H1 (cell line): ENCODE measurements around the gene C1orf115. TPM values are rescaled to one million over a fixed set of nuclear protein-coding genes. Genes with fewer than 3 reads are reported as not detected.

ENCODE experiments used
- CTCF ChIA-PET: fragments of 300-600 bp; sonication (Branson Sonifier 250); formaldehyde crosslinking; loops from one replicate; lab custom pipeline; 2021; ENCODE audit not compliant: partially characterized antibody; lab: Charles Lee
- POLR2A ChIA-PET: fragments of 300-600 bp; sonication (Branson Sonifier 250); formaldehyde crosslinking; loops from one replicate; lab custom pipeline; 2021; ENCODE audit warnings: inconsistent platforms; ENCODE audit not compliant: partially characterized antibody; lab: Charles Lee
- DNase-seq, 2 experiments: peaks; one replicate each; pipeline versions ENCODE4 v3.0.0 to v3.0.0-alpha.2; 2010 to 2022; ENCODE audit warnings: low spot score in 2 of 2, low read depth in 1 of 2, mixed read lengths in 1 of 2
- FAIRE-seq: peaks from 2 replicates; lab custom pipeline; 2011; peaks lifted over from hg19 to GRCh38; lab: Jason Lieb, UNC
- H2AFZ ChIP-seq: 2 replicates; pipeline ENCODE4 v1.8.1; 2012; ENCODE audit warnings: low read length, inconsistent platforms
- H2AK5ac ChIP-seq: 2 replicates; pipeline ENCODE4 v1.6.1; 2013; ENCODE audit warnings: low read depth, low read length
- H2BK120ac ChIP-seq: replicated peaks from 2 replicates; pipeline ENCODE3; 2013; ENCODE audit warnings: low read depth, low read length, inconsistent platforms
- H2BK12ac ChIP-seq: 2 replicates; pipeline ENCODE4 v1.6.1; 2013; ENCODE audit warnings: low read depth, low read length
- H2BK15ac ChIP-seq: 2 replicates; pipeline ENCODE4 v1.6.1; 2013; ENCODE audit warnings: low read length
- H2BK20ac ChIP-seq: 2 replicates; pipeline ENCODE4 v1.6.1; 2013; ENCODE audit warnings: low read length
- H2BK5ac ChIP-seq: 2 replicates; pipeline ENCODE4 v1.6.1; 2013; ENCODE audit warnings: low read depth, low read length
- H3K14ac ChIP-seq: 2 replicates; pipeline ENCODE4 v1.6.1; 2013; ENCODE audit warnings: inconsistent platforms; ENCODE audit not compliant: insufficient read length
- H3K18ac ChIP-seq: 2 replicates; pipeline ENCODE4 v1.6.1; 2013; ENCODE audit warnings: low read length; ENCODE audit errors: extremely low read depth
- H3K23ac ChIP-seq: 2 replicates; pipeline ENCODE4 v1.6.1; 2013; ENCODE audit warnings: inconsistent platforms; ENCODE audit not compliant: insufficient read length
- H3K23me2 ChIP-seq: 2 replicates; pipeline ENCODE4 v1.6.1; 2013; ENCODE audit warnings: low read depth, low read length
- H3K27ac ChIP-seq: 2 replicates; pipeline ENCODE4 v1.6.1; 2011; ENCODE audit warnings: low read depth, low read length, inconsistent platforms
- H3K27me3 ChIP-seq, 4 experiments: replicated peaks in 1 of 4; 1 replicate in 1 of 4; 2 replicates in 3 of 4; pipeline versions ENCODE4 v1.6.1 to v1.8.1; 2011 to 2013; ENCODE audit warnings: low read length in 3 of 4, mild to moderate bottlenecking in 3 of 4, inconsistent platforms in 2 of 4, mixed read lengths in 2 of 4, moderate library complexity in 1 of 4; ENCODE audit not compliant: control insufficient read depth in 3 of 4, insufficient read depth in 3 of 4; ENCODE audit errors: extremely low read depth in 1 of 4
- H3K36me3 ChIP-seq, 4 experiments: 2 replicates each; pipeline versions ENCODE4 v1.6.1 to v1.8.1; 2011 to 2013; ENCODE audit warnings: mild to moderate bottlenecking in 4 of 4, low read length in 3 of 4, moderate library complexity in 2 of 4, control low read depth in 1 of 4, inconsistent platforms in 1 of 4; ENCODE audit not compliant: insufficient read depth in 4 of 4, control insufficient read depth in 2 of 4
- H3K4ac ChIP-seq: replicated peaks from 2 replicates; pipeline ENCODE3; 2013; ENCODE audit warnings: low read length, low read depth, mixed read lengths, inconsistent platforms; ENCODE audit not compliant: insufficient read length
- H3K4me1 ChIP-seq, 4 experiments: replicated peaks in 1 of 4; 1 replicate in 1 of 4; 2 replicates in 3 of 4; pipeline versions ENCODE4 v1.6.1 to v1.8.1; 2011 to 2013; ENCODE audit warnings: low read length in 3 of 4, inconsistent platforms in 2 of 4, mixed read lengths in 1 of 4; ENCODE audit not compliant: insufficient read depth in 4 of 4, control insufficient read depth in 3 of 4
- H3K4me2 ChIP-seq, 2 experiments: 2 replicates each; pipeline versions ENCODE4 v1.6.1 to v1.8.1; 2011 to 2013; ENCODE audit warnings: low read depth in 2 of 2, low read length in 2 of 2, control low read depth in 1 of 2, inconsistent platforms in 1 of 2, mild to moderate bottlenecking in 1 of 2; ENCODE audit not compliant: insufficient read depth in 1 of 2
- H3K4me3 ChIP-seq, 4 experiments: fragments of 200-600, 300-600 bp in 1 of 4; sonication (generic), shearing (Covaris generic), sonication (Bioruptor Twin) in 1 of 4; 2 replicates each; pipeline versions ENCODE4 v1.5.1 to v1.8.1; 2011 to 2016; ENCODE audit warnings: low read length in 4 of 4, low read depth in 3 of 4, control low read depth in 2 of 4, inconsistent platforms in 2 of 4, mild to moderate bottlenecking in 2 of 4, mixed read lengths in 1 of 4, moderate library complexity in 1 of 4; ENCODE audit not compliant: insufficient read depth in 2 of 4; ENCODE audit errors: extremely low read depth in 1 of 4
- H3K56ac ChIP-seq: replicated peaks from 2 replicates; pipeline ENCODE3; 2013; ENCODE audit warnings: low read depth, mild to moderate bottlenecking, mixed read lengths, low read length, inconsistent platforms; ENCODE audit not compliant: insufficient read length
- H3K79me1 ChIP-seq: 2 replicates; pipeline ENCODE4 v1.6.1; 2013; ENCODE audit warnings: low read depth, low read length, control low read depth
- H3K79me2 ChIP-seq, 2 experiments: 2 replicates each; pipeline versions ENCODE4 v1.6.1 to v1.8.1; 2012 to 2013; ENCODE audit warnings: low read length in 2 of 2, mild to moderate bottlenecking in 2 of 2, inconsistent platforms in 1 of 2; ENCODE audit not compliant: insufficient read depth in 2 of 2, control insufficient read depth in 1 of 2
- H3K9ac ChIP-seq, 4 experiments: replicated peaks in 1 of 4; 1 replicate in 1 of 4; 2 replicates in 3 of 4; pipeline versions ENCODE4 v1.6.1 to v1.8.1; 2011 to 2013; ENCODE audit warnings: low read depth in 3 of 4, low read length in 3 of 4, control low read depth in 2 of 4, mild to moderate bottlenecking in 2 of 4, moderate library complexity in 2 of 4, inconsistent platforms in 1 of 4; ENCODE audit errors: extremely low read depth in 1 of 4
- H3K9me3 ChIP-seq, 2 experiments: 2 replicates each; pipeline versions ENCODE4 v1.6.1 to v1.8.1; 2012 to 2013; ENCODE audit warnings: mild to moderate bottlenecking in 2 of 2, moderate library complexity in 2 of 2, control low read depth in 1 of 2, inconsistent platforms in 1 of 2, low read depth in 1 of 2, low read length in 1 of 2, mixed read lengths in 1 of 2; ENCODE audit not compliant: insufficient read depth in 2 of 2
- H4K20me1 ChIP-seq, 2 experiments: replicated peaks in 1 of 2; 2 replicates each; pipeline versions ENCODE3 to v1.8.1; 2011 to 2013; ENCODE audit warnings: inconsistent platforms in 2 of 2, low read length in 2 of 2, mild to moderate bottlenecking in 1 of 2; ENCODE audit not compliant: insufficient read depth in 2 of 2, control insufficient read depth in 1 of 2
- H4K5ac ChIP-seq: 2 replicates; pipeline ENCODE4 v1.6.1; 2013; ENCODE audit warnings: low read length, low read depth, mixed read lengths, inconsistent platforms; ENCODE audit not compliant: insufficient read length
- H4K8ac ChIP-seq: 2 replicates; pipeline ENCODE4 v1.8.0; 2013; ENCODE audit warnings: mild to moderate bottlenecking, moderate library complexity, low read length, inconsistent platforms; ENCODE audit not compliant: insufficient read depth; ENCODE audit errors: extremely low read depth
- H4K91ac ChIP-seq: replicated peaks from 2 replicates; pipeline ENCODE3; 2013; ENCODE audit warnings: low read length, mixed read lengths, inconsistent platforms; ENCODE audit not compliant: insufficient read length
- ATF3 ChIP-seq: IDR thresholded peaks from 2 replicates; pipeline ENCODE4 v1.6.1; 2011; ENCODE audit warnings: low read depth, mild to moderate bottlenecking, low read length; ENCODE audit not compliant: insufficient read depth
- CHD2 ChIP-seq: IDR thresholded peaks from 2 replicates; pipeline ENCODE4 v1.6.1; 2012; ENCODE audit warnings: low read length, improper control_type of control experiment
- EZH2 ChIP-seq: fragments of 200-600 bp; sonication (generic); IDR thresholded peaks from 2 replicates; pipeline ENCODE4 v1.7.1; 2012; ENCODE audit warnings: low read depth, mild to moderate bottlenecking, moderate library complexity, low read length, inconsistent platforms; ENCODE audit not compliant: severe bottlenecking
- RBBP5 ChIP-seq: IDR thresholded peaks from 2 replicates; pipeline ENCODE4 v1.7.1; 2012; ENCODE audit warnings: low read depth, mild to moderate bottlenecking, inconsistent platforms, low read length, moderate library complexity, borderline replicate concordance
- SIX5 ChIP-seq: IDR thresholded peaks from 2 replicates; pipeline ENCODE4 v1.6.1; 2011; ENCODE audit warnings: mild to moderate bottlenecking, low read depth, low read length
- YY1 ChIP-seq: IDR thresholded peaks from 2 replicates; pipeline ENCODE4 v1.6.1; 2011; ENCODE audit warnings: low read depth, mild to moderate bottlenecking, low read length
- WGBS, 2 experiments: shearing (Covaris generic) in 1 of 2; methylation state at CpG; one replicate each; pipeline versions ENCODE4 v1.1.6 to v1.1.7; 2013 to 2015; ENCODE audit warnings: low lambda C conversion rate in 2 of 2, mixed read lengths in 2 of 2, inconsistent platforms in 1 of 2, low coverage in 1 of 2, missing lambda C conversion rate in 1 of 2; ENCODE audit not compliant: insufficient replicate concordance in 2 of 2, insufficient coverage in 1 of 2, insufficient read length in 1 of 2; ENCODE audit errors: extremely low coverage in 1 of 2, missing lambda C conversion rate in 1 of 2; 5-methylcytosine and 5-hydroxymethylcytosine counted together
- polyA plus RNA-seq, 7 experiments: library from polyadenylated mRNA; depleted of rRNA in 3 of 7; stranded (reverse) in 5 of 7; unstranded in 2 of 7; fragments of >200 nt in 5 of 7; fragments of 200-250 nt in 2 of 7; gene quantifications; 1 replicate in 5 of 7; 2 replicates in 1 of 7; 4 replicates in 1 of 7; pipeline versions ENCODE4 v1.2.1 to v1.2.3, GENCODE V29; 2011 to 2013; ENCODE audit warnings: missing spikeins in 2 of 7, mixed read lengths in 2 of 7
- total RNA-seq: library from RNA; stranded (reverse); fragmentation: NEBNext Ultra II Directional; extraction: Animal tissue kit (Norgen Biotek cat#: 25700); gene quantifications from 2 replicates; pipeline ENCODE4 v1.2.1, GENCODE V29; 2021

Gene C1orf115
- total and polyA plus RNA-seq, 2 of the 8 experiments (the other 6 are each of a cell fraction or from before 2014, with no cell fraction given) = 3.5 to 5.6 TPM

- no peak overlapping the region for H2BK120ac ChIP-seq
- H3K18ac ChIP-seq = no peak overlapping the region
- H4K20me1 ChIP-seq = no peaks in the 10 kb centered on the region
- no peak overlapping the region for H3K4ac ChIP-seq
- 84% methylated on average over 9 of the region's 9 CpGs; no CpG with 5 or more reads in 1 of the 2 experiments for WGBS, 2 experiments
- H3K79me1 ChIP-seq = no peaks in the 10 kb centered on the region
- H2AFZ ChIP-seq = no peak overlapping the region
- no peak overlapping the region for H3K27ac ChIP-seq
- no peak overlapping the region for H3K4me2 ChIP-seq
- H4K8ac ChIP-seq = no peak overlapping the region
- H2BK15ac ChIP-seq = no peak overlapping the region
- CTCF ChIA-PET = interaction anchor here (0.7 to 2.1 kb wide), 7 partner anchors 10 to 107 kb away, joined by 3 to 9 read pairs (median 3); partner anchors contain the start of gene MTARC1
- H3K56ac ChIP-seq = no peak overlapping the region
- no peak for FAIRE-seq
- H3K14ac ChIP-seq = no peak overlapping the region
- no peak for DNase-seq
- no peak overlapping the region for H2AK5ac ChIP-seq
- H3K4me1 ChIP-seq = peaks cover 0 to 2% (median 0%) of the 10 kb centered on the region in 4 experiments; a peak in 1 of 7 replicates
- no peaks in the 10 kb centered on the region for H3K79me2 ChIP-seq
- no peak overlapping the region for H2BK5ac ChIP-seq
- no peaks in the 10 kb centered on the region for H3K36me3 ChIP-seq
- H3K4me3 ChIP-seq = no peak overlapping the region
- peaks cover 0 to 1% (median under 1%) of the 10 kb centered on the region in 4 experiments; a peak in 3 of 7 replicates for H3K27me3 ChIP-seq
- no peak overlapping the region for H3K9ac ChIP-seq
- no peak overlapping the region for H4K5ac ChIP-seq
- H3K23me2 ChIP-seq = no peaks in the 10 kb centered on the region
- no peak overlapping the region for H3K23ac ChIP-seq
- H2BK12ac ChIP-seq = no peak overlapping the region
- no peak overlapping the region for H4K91ac ChIP-seq
- no peaks in the 10 kb centered on the region for H3K9me3 ChIP-seq
- no peak overlapping the region for H2BK20ac ChIP-seq
- POLR2A ChIA-PET = no interaction called here
- TF ChIP-seq CHD2 (no peak), SIX5 (no peak), RBBP5 (no peak), YY1 (no peak), ATF3 (no peak), EZH2 (no peak)
Observed at GRCh38 chr1:220696863-220697231, 6.7 kb downstream of the C1orf115 start.
